Effector memory CD4-positive, alpha-beta T cell (primary cell): Measurements from ENCODE around the gene CDK6.

Experiments used
- DNase-seq, 3 donors: peaks; one replicate each; pipeline ENCODE4 v3.0.0-alpha.2; 2020
- H3K27ac ChIP-seq: 2 replicates; pipeline ENCODE4 v1.7.0; 2013; ENCODE audit warnings: mild to moderate bottlenecking, low read length, moderate library complexity; ENCODE audit not compliant: insufficient read depth, poor library complexity, severe bottlenecking
- H3K27me3 ChIP-seq: replicated peaks from 2 replicates; pipeline ENCODE4 v1.7.0; 2013; ENCODE audit warnings: mild to moderate bottlenecking, low read length; ENCODE audit not compliant: insufficient read depth, control insufficient read depth, poor library complexity, severe bottlenecking
- H3K36me3 ChIP-seq: 2 replicates; pipeline ENCODE4 v1.7.0; 2013; ENCODE audit warnings: mild to moderate bottlenecking, low read length, moderate library complexity; ENCODE audit not compliant: control insufficient read depth, insufficient read depth
- H3K4me1 ChIP-seq: 2 replicates; pipeline ENCODE4 v1.7.0; 2013; ENCODE audit warnings: low read length, mild to moderate bottlenecking; ENCODE audit not compliant: control insufficient read depth, insufficient read depth, poor library complexity, severe bottlenecking
- H3K4me3 ChIP-seq: 2 replicates; pipeline ENCODE4 v1.7.0; 2013; ENCODE audit warnings: low read length, low read depth, mild to moderate bottlenecking; ENCODE audit not compliant: insufficient read depth, poor library complexity, severe bottlenecking
- H3K9me3 ChIP-seq: 2 replicates; pipeline ENCODE4 v1.7.0; 2013; ENCODE audit warnings: mild to moderate bottlenecking, low read length, moderate library complexity; ENCODE audit not compliant: control insufficient read depth

The CDK6 gene

DNA sequence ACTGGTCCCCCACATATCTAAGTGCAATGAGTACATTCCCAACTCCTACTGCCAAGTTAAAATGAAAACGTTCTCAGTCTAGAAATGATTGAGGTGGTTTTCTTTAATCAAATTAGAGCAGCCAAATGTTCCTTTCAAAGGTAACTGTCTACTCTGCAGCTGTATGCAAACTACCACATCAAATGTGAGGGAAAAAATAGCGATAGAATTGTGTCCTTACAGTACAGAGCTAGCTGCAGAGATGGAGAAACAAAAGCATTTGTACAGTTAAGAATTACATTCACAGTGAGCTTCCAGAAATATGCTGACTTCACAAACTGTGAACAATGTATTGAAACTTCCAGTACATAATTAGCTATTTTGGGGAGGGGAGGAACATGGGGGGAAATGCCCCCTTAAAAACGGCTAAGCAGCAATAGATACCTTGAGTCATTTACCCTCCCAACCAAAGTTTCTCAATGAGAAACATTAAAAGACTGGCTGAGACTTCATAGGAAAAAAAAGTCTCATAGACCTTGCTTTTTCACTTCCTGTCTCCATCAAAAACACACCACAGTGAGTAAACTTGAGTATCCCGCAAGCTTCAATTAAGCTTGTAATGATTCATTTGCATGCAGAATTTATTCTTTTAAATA lies 22.9 kb downstream of the CDK6 start:
- no peaks in the 10 kb centered on the region for H3K9me3 ChIP-seq
- no peaks in the 10 kb centered on the region for H3K27me3 ChIP-seq
- peaks cover 19% of the 10 kb centered on the region for H3K4me1 ChIP-seq
- peak overlapping the region; percentile 3 for H3K4me3 ChIP-seq
- H3K27ac ChIP-seq = peak overlapping the region; percentile 15
- DNase-seq = no peak
- no peaks in the 10 kb centered on the region for H3K36me3 ChIP-seq

DNA sequence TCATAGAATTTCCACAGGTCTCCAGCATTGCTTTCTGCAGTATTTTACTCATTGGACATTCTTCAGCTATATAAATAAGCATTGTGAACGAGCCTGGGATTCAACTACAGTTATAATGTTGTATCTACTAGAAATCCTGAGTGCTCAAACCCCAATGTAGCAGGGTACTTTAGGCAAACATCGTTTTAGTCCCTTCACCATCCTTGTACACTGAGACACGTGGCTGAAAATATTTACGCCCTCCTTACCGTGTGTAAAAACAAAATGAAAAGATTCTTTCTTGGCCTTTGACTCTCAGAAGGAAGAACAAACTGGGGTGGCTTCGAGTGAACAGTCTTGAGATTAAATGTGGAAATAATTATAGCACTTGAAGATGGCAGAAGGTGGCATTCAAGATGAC lies 25.2 kb downstream of the CDK6 start:
- H3K27me3 ChIP-seq = no peaks in the 10 kb centered on the region
- H3K9me3 ChIP-seq = no peaks in the 10 kb centered on the region
- no peak for DNase-seq
- H3K36me3 ChIP-seq = no peaks in the 10 kb centered on the region
- peaks cover 19% of the 10 kb centered on the region for H3K4me1 ChIP-seq
- H3K27ac ChIP-seq = no peak overlapping the region
- H3K4me3 ChIP-seq = no peak overlapping the region

DNA sequence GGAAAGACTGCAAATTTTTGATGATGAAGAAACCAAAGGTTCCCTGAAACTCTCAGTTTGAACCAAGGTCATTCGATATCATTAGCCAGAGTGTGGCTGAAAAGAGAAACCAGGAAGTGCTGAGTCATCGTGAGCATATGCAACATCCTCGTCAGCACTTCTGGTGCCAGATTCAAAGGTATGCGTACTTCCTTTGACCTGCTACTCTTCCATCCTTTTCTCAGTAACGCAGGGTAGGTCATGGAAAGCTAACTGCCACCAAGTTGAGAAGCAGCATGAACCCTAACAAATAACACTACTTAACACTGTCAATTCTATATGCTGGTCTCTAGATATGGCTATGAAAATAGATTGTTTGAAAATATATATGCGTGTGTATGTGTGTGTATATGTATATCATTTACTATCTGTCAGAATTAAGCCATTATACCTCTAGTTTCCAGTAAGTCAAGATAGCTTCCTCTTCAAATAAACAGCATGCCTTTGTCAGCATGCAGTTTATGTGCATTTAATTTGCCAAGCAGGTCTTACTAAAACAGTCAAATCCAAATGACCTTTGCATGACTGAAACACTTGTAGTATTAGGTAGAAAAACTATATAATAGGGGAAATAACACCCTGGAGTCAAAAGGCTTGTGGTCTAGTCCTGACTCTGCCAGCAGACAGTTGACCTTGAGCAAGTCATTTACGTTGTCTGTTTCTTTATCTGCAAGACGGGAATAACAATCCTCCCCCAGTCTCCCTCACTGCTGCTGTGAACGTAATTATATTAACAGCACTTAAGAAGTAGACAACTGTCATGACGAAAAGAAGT lies 26.4 kb downstream of the CDK6 start:
- Histone ChIP-seq H3K36me3 (no peaks in the 10 kb centered on the region), H3K9me3 (no peaks in the 10 kb centered on the region), H3K4me3 (peak overlapping the region; percentile 3), H3K4me1 (peaks cover 11% of the 10 kb centered on the region), H3K27ac (no peak overlapping the region), H3K27me3 (no peaks in the 10 kb centered on the region)
- DNase-seq = peak; percentile 29 to 48 (median 39)

DNA sequence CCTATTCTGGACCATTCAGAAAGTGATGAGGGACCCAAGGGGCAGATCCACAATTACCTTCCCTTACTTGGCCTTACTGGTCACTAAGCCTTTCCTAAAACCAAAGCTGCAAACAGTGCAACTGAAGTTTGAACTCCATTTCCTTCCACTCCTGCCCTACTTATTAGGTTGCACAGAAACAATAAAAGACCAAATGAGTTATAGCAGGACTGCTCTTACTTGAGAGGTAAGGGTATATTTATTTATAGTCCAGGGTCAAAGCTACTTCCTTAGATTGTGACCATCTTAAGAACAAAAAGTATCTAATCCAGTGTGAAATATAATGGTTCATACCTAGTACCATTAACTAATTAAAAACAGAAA lies 27.0 kb downstream of the CDK6 start:
- H3K9me3 ChIP-seq = no peaks in the 10 kb centered on the region
- H3K36me3 ChIP-seq = no peaks in the 10 kb centered on the region
- peaks cover 10% of the 10 kb centered on the region for H3K4me1 ChIP-seq
- no peak for DNase-seq
- H3K4me3 ChIP-seq = peak overlapping the region; percentile 3
- H3K27me3 ChIP-seq = no peaks in the 10 kb centered on the region
- no peak overlapping the region for H3K27ac ChIP-seq

DNA sequence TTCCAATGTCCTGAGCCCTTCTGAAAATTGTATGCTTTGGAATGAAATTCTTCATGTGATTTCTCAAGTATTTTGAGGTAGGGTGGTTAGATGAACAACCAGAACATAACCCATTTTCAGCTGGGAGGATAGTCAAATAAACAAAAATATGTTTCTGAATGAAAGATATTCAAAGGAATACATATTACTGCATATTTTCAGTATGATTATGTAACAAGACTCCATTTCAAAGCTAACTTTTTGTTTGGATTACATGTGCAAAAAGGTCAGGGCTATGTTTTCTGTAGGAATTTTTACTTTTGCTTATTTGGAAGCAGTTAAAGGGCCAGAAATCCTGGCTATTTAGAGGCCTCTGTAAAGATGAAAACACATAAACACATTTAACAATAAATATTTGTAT lies 27.7 kb downstream of the CDK6 start:
- Histone ChIP-seq H3K36me3 (no peaks in the 10 kb centered on the region), H3K4me1 (peaks cover 10% of the 10 kb centered on the region), H3K27ac (no peak overlapping the region), H3K9me3 (no peaks in the 10 kb centered on the region), H3K27me3 (no peaks in the 10 kb centered on the region), H3K4me3 (no peak overlapping the region)
- DNase-seq = no peak

DNA sequence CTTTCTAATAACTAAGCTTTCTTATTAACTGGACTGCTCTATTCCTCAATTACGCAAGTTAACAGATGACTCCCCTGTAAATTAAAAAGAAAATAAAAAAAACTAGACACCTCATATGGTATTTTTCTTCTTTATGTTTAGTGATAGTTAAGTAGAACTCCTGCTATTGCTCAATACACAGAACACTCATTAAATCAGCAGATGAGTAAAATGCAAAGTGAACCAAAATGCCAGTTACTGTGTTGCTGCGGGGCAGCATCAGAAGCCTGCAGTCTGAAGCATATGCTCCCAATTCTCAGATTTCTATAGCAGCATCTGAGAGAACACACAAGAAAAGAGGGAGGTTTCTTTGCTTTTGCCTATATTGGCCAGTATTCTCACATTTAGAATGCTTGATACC lies 28.4 kb downstream of the CDK6 start:
- no peak for DNase-seq
- no peak overlapping the region for H3K27ac ChIP-seq
- no peaks in the 10 kb centered on the region for H3K27me3 ChIP-seq
- H3K4me3 ChIP-seq = no peak overlapping the region
- peaks cover 10% of the 10 kb centered on the region for H3K4me1 ChIP-seq
- no peaks in the 10 kb centered on the region for H3K36me3 ChIP-seq
- H3K9me3 ChIP-seq = no peaks in the 10 kb centered on the region

DNA sequence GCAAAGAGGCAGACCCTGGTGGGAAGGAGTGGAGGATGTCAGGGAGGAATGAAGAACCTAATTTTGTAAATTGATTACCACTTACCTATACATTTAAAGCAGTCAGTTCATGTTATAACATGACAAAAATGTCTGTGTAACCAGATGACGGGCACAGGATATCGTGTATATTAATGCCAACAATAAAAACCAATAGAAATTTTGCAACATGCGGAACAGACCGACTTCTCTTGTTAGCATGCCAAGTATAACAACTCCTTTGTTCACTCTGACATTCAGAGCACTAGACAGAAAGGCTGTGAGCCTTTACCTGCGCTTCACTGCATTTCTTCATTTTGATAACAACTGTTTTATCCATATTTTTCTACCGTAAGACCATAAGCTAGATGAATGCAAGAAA lies 29.9 kb downstream of the CDK6 start:
- Histone ChIP-seq H3K27me3 (no peaks in the 10 kb centered on the region), H3K4me1 (peaks cover 10% of the 10 kb centered on the region), H3K27ac (no peak overlapping the region), H3K9me3 (no peaks in the 10 kb centered on the region), H3K4me3 (no peak overlapping the region), H3K36me3 (no peaks in the 10 kb centered on the region)
- no peak for DNase-seq

DNA sequence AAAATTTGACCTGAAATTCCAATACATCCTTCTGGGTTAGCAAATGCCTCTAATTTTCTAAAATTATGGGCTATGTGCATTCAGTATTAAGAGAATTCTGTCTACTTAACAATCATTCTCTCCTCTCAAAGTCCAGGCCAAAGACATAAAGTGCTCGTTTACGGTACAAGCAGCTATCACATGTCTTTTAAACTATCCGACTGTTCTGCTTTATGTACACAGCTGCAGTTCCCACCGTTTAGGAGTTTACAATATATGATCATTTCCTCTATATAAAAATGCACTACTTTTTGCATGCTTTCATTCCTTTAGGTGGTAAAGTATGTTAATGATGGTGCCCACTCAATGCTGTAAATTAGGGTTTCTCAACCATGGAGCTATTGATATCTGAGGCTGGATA lies 34.0 kb downstream of the CDK6 start:
- no peaks in the 10 kb centered on the region for H3K27me3 ChIP-seq
- no peaks in the 10 kb centered on the region for H3K9me3 ChIP-seq
- no peak overlapping the region for H3K27ac ChIP-seq
- peaks cover 4% of the 10 kb centered on the region for H3K4me1 ChIP-seq
- H3K4me3 ChIP-seq = no peak overlapping the region
- no peaks in the 10 kb centered on the region for H3K36me3 ChIP-seq
- no peak for DNase-seq

DNA sequence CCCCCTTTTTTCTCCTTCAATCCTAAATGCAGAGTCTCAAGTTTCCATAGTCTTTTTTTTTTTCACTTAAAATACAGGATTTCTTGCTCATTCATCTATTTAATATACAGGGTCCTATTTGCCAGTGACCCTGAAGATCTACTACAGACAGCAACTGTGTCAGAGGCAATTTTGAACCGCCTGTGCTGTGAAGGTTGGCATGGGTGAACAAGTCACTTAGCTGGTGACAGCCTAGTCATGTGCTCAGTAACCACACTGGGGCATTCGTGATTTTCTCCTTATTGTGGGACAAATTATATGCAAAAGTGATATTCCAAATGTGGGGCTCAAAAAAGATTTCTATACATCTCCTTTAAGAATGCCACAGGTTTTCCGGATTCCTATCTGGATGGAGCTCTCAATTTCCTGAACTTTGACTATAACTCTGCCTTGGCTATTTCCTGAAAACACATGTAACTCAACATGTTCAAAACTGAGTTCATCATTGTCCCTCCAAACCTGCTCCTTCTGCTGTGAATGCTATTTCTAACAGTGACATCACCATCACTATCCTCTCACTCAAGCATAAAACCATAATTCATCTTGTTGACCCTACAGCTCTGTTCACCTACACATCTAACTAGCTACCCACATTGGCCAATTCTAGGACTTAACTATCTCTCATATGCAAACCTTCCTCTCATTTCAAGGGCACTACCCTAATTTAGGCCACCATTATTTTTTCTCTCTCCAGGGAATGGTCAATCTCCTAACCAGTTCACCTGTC lies 36.7 kb downstream of the CDK6 start:
- peaks cover 5% of the 10 kb centered on the region for H3K4me1 ChIP-seq
- DNase-seq = no peak
- no peaks in the 10 kb centered on the region for H3K9me3 ChIP-seq
- H3K36me3 ChIP-seq = no peaks in the 10 kb centered on the region
- H3K27ac ChIP-seq = no peak overlapping the region
- no peak overlapping the region for H3K4me3 ChIP-seq
- H3K27me3 ChIP-seq = no peaks in the 10 kb centered on the region
